Measurements from ENCODE around the gene JAZF1. TPM values are rescaled to one million over a fixed set of nuclear protein-coding genes. Genes with fewer than 3 reads are reported as not detected.

Gene JAZF1
- total and polyA plus RNA-seq, 11 donors: 10.3 to 46.2 (median 26.8) TPM

GRCh38 chr7:27973625-27974024, 207.0 kb downstream of the JAZF1 start:
- no peak for ATAC-seq
- Histone ChIP-seq H3K27ac (no peak overlapping the region), H3K4me3 (no peak overlapping the region), H3K36me3 (no peaks in the 10 kb centered on the region), H3K9me3 (peaks cover 0 to 19% (median 0%) of the 10 kb centered on the region in 12 donors), H3K27me3 (no peaks in the 10 kb centered on the region), H3K4me1 (peaks cover 0 to 8% (median 0%) of the 10 kb centered on the region in 12 donors)
- DNase-seq: no peak
- intact Hi-C loops (cut with DNase I): no loop called here
- no peak for TF ChIP-seq POLR2A (IDR thresholded peaks at IDR 0.05)
- TF ChIP-seq, protein P1, sequence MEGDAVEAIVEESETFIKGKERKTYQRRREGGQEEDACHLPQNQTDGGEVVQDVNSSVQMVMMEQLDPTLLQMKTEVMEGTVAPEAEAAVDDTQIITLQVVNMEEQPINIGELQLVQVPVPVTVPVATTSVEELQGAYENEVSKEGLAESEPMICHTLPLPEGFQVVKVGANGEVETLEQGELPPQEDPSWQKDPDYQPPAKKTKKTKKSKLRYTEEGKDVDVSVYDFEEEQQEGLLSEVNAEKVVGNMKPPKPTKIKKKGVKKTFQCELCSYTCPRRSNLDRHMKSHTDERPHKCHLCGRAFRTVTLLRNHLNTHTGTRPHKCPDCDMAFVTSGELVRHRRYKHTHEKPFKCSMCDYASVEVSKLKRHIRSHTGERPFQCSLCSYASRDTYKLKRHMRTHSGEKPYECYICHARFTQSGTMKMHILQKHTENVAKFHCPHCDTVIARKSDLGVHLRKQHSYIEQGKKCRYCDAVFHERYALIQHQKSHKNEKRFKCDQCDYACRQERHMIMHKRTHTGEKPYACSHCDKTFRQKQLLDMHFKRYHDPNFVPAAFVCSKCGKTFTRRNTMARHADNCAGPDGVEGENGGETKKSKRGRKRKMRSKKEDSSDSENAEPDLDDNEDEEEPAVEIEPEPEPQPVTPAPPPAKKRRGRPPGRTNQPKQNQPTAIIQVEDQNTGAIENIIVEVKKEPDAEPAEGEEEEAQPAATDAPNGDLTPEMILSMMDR (IDR thresholded peaks at IDR 0.05): no peak
- WGBS, 4 donors: 84 to 89% (median 88%) methylated on average over 3 of the region's 3 CpGs

- DNase-seq: no peak
- Histone ChIP-seq H3K4me1 (peaks cover 0 to 8% (median 0%) of the 10 kb centered on the region in 12 donors), H3K36me3 (no peaks in the 10 kb centered on the region), H3K27ac (no peak overlapping the region), H3K9me3 (peaks cover 0 to 7% (median 0%) of the 10 kb centered on the region in 12 donors), H3K4me3 (no peak overlapping the region), H3K27me3 (no peaks in the 10 kb centered on the region)
- WGBS, 4 donors: 68 to 85% (median 71%) methylated on average over 2 of the region's 2 CpGs
- TF ChIP-seq POLR2A (IDR thresholded peaks at IDR 0.05): no peak
- TF ChIP-seq, protein P1 (IDR thresholded peaks at IDR 0.05): no peak
- intact Hi-C loops (cut with DNase I): no loop called here
- ATAC-seq: no peak
Observed at GRCh38 chr7:27972276-27972675, 208.3 kb downstream of the JAZF1 start.

DNA sequence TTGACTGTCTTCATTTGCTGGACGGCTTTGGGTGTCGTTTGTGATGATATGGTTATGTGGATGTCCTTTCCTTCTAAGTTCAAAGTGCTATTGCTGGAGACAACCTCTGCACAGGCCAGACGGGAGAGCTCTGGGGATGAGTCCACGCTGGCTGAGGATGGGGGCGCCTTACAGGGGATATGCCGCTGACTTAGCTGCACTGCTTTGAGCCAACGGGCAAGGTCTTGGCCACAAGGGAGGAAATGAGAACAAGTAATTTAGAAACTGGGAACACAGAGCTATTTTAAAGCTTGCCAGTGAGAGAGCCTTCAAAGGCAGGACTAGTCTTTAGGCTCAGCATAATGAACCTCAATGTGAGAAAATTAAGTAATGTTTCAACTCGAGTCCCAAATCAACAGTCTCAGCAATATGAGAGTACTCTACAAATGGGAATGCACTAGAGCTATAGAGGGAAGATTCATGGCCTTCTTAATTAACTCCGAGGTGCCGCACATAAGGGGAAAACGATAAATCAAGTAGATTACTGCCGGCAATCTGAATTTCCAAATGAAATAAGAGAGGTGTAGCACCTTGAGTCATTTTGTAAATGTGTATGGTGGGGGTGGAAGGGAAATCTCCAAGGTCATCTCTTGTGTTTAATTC, 209.3 kb downstream of the JAZF1 start:
- intact Hi-C loops (cut with DNase I): no loop called here
- no peaks in the 10 kb centered on the region for H3K9me3 ChIP-seq
- H3K4me1 ChIP-seq: peaks cover 0 to 8% (median 0%) of the 10 kb centered on the region in 12 donors
- no peaks in the 10 kb centered on the region for H3K36me3 ChIP-seq
- no peak overlapping the region for H3K4me3 ChIP-seq
- no peaks in the 10 kb centered on the region for H3K27me3 ChIP-seq
- ATAC-seq: no peak
- TF ChIP-seq POLR2A (IDR thresholded peaks at IDR 0.05): no peak
- TF ChIP-seq, protein P1 (IDR thresholded peaks at IDR 0.05): no peak
- H3K27ac ChIP-seq: no peak overlapping the region
- WGBS, 4 donors: 84 to 90% (median 89%) methylated on average over 12 of the region's 12 CpGs
- DNase-seq: no peak

DNA sequence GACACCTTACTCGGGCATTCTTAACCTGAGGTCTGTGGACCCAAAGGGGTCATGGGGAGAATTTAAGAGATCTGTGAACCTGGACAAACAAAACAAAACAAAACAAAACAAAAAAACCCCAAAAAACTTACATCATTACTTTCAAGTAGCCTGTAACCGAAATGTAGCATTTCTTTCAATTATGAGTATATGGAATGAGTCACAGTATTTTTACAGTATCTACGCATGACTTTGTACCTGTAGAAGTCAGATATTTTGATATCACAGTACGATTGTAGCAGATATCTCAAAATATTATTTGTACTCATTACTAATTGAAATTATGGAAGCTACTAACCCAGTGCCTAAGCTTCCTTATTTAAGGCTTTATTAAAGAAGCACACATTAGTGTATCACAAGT, 210.2 kb downstream of the JAZF1 start:
- peaks cover 0 to 14% (median 0%) of the 10 kb centered on the region in 12 donors for H3K4me1 ChIP-seq
- H3K9me3 ChIP-seq: no peaks in the 10 kb centered on the region
- TF ChIP-seq POLR2A (IDR thresholded peaks at IDR 0.05): no peak
- TF ChIP-seq, protein P1 (IDR thresholded peaks at IDR 0.05): no peak
- no peak overlapping the region for H3K27ac ChIP-seq
- no peak for ATAC-seq
- no peaks in the 10 kb centered on the region for H3K36me3 ChIP-seq
- WGBS, 4 donors: 66 to 87% (median 70%) methylated on average over 4 of the region's 4 CpGs
- no peaks in the 10 kb centered on the region for H3K27me3 ChIP-seq
- intact Hi-C loops (cut with DNase I): no loop called here
- DNase-seq: no peak
- no peak overlapping the region for H3K4me3 ChIP-seq
